EH (cell line): ENCODE data around the gene ZSCAN25.
"Not testable (repeated sequence)": the region's sequence is repeated elsewhere in the genome, so short reads cannot be mapped to it uniquely, and the experiment has no call there.

Experiments used
- DNase-seq: peaks from one replicate; pipeline ENCODE4 v3.0.0-alpha.2; 2015; ENCODE audit warnings: low read depth

The ZSCAN25 gene

DNA sequence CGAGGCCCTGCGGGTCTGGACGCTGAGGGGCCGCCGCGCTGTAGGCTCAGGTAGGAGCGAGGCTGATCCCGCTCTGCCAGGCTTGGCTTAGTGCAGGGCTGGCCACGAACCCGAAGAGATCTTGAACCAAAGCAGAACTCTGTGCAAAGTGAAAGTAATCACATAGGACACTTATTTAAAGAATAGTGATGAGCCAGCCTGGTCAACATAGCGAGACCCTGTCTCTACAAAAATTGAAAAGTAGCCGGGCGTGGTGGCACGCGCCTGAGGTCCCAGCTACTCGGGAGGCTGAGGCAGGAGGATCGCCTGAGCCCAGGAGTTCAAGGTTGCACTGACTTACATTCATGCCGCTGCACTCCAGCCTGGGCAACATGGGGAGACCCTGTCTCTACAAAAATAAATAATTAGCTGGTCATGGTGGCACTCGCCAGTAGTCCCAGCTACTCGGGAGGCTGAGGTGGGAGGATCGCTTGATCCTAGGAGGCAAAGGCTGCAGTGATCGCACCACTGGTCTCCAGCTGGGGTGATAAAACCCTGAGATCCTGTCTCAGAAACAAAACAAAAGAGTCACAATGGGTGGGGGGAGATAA lies 541 bp downstream of the ZSCAN25 start:
- DNase-seq: no peak

GRCh38 chr7:99618726-99619125 lies 2.0 kb downstream of the ZSCAN25 start:
- peak; percentile 97 for DNase-seq

- DNase-seq: no peak
Measured at GRCh38 chr7:99619571-99620130, 2.9 kb downstream of the ZSCAN25 start.

DNA sequence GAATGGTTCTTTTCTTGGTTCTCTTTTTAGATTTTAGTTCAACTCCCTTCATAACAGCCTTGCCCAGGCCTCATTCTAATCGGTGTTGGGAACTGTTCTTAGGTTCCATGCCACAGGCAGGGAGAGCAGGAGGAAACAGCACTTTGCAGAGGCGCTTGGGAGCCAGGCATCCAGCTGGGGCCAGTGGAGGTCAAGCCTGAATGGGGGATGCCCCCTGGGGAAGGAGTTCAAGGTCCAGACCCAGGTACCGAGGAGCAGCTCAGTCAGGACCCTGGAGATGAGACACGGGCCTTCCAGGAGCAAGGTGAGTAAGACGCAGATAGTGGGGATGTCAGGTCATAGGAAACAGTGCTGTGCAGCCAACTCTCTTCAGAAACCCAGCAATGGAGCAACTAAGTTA lies 4.5 kb downstream of the ZSCAN25 start:
- DNase-seq: no peak

DNA sequence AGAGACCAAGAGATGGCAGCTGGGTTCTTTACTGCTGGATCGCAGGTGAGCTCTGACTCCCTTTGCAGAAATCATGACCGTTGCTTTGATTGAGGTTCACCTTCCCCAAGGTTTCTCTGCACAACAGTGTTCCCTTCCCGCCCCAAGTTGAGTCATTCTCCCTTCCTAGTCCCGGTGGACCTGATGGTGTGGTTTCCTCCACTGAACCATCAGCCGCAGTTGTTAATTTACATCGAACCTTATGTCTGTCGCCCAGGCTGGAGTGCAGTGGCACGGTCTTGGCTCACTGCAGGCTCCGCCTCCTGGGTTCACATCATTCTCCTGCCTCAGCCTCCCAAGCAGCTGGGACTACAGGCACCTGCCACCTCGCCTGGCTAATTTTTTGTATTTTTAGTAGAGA lies 5.8 kb downstream of the ZSCAN25 start:
- no peak for DNase-seq

DNA sequence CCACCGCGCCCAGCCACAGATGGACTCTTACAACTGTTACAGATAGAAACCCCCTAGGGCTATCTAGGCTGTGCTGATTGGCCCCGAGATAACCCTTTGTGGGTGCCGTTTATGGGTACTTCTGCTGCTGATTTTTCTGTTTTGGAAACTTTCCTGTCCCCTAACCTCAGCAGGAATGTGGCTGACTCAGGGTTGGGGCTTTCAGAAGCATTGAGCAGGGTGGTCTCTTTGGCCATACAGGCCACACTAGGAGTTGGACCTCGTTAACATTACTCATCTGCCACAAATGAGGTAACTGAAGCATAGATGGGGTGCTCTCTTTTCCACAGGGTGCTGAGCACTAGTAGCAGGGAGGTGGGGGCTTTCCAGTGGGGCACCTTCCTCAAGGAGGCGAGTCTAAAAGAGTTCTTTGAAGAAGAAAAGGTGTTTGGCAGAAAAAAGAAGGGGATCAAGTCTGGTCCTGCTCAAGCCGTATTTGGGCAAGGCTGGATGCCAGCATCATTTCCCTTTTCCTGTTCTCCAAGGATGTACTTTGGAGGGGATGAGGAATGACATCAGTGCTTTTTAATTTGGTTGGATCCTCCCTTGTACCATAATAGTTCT lies 6.4 kb downstream of the ZSCAN25 start:
- peak; percentile 79 for DNase-seq

DNA sequence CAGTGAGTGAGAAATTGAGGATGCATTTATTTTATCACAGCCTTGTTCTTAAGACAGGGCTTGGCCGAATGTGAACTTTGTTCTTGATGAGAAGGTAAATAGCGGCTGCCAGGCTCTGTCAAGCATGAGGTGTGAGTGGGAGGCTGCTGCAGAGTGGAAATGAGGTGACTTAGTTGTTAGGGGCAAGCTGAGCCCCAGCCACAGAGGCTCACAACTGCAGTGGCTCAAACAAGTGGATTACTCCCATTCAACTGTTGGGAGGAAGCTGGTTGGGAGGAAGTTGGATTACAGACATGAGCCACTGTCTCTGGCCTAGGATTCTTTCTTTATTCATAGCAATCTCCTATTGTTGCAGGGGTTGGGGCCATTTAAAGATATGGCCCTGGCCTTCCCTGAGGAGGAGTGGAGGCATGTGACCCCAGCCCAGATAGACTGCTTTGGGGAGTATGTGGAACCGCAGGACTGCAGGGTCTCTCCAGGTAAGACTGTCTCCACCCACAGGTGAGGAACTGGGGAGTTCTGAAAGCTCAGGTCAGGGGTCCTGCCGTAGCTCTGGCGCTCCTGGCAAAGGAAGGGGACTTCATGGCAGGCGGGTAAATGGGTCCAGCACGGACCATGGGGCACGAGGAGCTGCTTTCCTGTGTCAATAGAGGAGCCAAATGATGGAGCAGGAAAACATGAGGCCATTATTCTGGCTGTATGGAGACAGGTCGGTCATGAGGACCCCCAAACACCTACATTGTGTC lies 7.1 kb downstream of the ZSCAN25 start:
- no peak for DNase-seq

GRCh38 chr7:99624484-99624883 lies 7.7 kb downstream of the ZSCAN25 start:
- no peak for DNase-seq

DNA sequence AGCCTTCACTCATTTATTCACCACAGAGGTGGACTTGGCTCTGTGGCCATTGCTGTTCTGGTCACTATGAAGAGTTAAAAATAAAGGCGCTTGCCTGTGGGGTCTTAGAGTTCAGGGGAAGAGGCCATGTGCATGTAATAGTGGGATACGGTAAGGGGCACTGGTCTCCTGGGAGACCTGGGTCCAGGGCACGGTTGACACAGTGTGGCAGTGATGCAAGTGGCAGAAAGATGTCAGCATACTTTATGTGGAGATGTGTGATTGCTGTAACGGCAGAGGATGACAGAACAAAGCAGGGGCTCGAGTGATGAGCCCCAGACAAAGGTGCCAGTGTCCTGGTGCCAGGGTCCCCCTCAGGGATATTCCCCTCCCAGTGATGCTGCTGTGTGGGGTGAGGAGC lies 8.6 kb downstream of the ZSCAN25 start:
- DNase-seq: no peak

GRCh38 chr7:99625961-99626360 lies 9.2 kb downstream of the ZSCAN25 start:
- DNase-seq: no peak

- no peak for DNase-seq
Measured at GRCh38 chr7:99626661-99627060, 9.9 kb downstream of the ZSCAN25 start.

GRCh38 chr7:99627513-99627912 lies 10.8 kb downstream of the ZSCAN25 start:
- DNase-seq: no peak

- DNase-seq: no peak
Measured at GRCh38 chr7:99628471-99629465, 12.0 kb downstream of the ZSCAN25 start.

- DNase-seq: no peak
Measured at GRCh38 chr7:99629643-99630042, 12.9 kb downstream of the ZSCAN25 start.

DNA sequence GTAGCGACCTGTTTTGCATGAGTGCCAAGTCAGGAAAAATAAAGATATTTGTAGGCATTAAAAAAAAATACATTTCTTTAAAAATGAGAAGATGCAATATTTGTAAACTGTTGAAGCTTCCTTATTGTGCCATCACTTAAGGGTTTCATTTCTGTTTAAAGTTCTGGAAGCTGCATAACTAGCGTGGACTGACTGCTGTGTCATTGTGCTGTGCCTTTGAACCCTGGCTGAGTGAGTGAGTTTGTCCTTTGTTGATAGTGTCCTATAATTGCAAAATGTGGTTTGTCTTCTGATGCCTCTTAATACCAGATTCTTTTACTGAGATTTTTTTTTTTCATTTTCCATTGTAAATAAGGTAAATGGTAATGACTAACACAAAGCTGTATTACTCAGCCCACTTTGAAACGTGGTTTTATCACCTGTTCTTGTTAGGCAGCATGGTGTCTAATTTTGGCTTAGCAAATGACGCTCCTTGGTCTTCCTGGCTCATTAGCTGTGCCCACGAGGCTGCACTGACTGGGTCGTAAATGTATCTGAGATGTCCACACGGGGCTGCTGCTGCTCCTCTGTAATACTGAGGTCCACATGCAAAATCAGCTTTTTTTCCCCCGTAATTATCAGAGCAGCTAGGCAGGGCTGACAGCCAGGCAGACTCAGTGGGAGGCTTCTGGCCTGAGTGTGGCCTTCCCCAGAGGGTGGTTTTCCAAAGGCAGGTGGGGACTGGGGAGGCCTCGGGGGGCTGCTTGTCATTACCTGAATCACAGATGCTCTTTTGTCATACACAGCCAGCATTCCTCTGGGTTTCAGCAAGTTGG lies 14.8 kb downstream of the ZSCAN25 start:
- DNase-seq: peak; percentile 18

GRCh38 chr7:99637414-99637813 lies 20.7 kb downstream of the ZSCAN25 start:
- not testable (repeated sequence) for DNase-seq

DNA sequence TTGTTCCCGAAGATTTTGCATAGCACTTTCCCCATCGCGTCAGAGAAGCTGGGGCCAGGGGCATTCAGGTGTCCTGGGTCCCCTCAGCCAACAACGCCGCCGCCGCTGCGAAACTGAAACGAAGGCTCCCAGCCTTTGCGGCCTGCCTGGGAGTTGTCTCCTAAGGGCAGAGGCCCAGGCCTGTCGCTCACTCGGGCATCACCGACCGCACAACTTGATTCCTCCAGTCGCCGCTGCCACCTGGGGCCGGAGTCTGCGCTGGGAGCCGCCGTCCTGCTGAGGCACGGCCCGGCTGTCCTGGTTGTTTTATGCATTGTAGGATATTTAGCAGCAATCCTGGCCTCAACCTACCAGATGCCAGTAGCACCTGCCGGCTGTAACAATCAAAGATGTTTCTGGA lies 22.0 kb downstream of the ZSCAN25 start:
- DNase-seq: no peak

DNA sequence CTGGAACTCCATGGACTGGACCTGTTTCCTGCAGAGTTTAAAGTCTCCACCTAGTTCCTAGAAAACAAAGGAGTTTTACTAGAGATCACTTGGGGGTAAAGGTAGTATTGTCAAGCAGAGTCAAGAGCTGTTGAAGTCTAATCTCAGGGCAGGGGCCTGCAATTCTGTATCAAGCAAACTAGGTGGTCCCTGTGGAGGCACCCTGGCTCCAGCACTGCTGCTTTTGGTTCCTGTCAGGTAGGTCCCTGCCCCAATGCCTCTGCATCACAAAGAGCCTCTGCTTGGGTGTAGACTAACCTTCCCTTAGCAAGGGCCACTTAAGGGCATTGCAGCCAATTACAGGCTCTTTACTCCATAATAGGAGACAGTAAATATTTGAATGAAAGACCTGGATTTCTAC lies 22.5 kb downstream of the ZSCAN25 start:
- DNase-seq: no peak

DNA sequence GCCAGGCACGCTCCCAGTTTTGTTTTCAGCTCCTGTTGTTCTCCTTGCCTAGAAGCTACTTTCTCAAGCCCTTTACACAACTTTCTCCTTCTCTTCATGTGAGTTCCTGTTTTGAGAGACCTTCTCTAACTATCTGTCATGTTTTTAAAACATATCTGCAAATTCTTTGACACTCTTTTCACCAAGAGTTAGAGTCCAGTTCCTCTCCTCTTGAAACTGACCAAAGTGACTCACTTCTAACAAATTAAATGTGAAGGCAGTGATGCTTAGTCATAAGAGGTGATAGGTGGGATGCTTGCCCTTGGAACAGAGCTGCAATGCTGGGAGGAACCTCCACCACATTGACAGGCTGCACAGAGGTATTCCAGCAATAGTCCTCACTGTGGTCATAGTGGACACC lies 25.3 kb downstream of the ZSCAN25 start:
- peak; percentile 15 for DNase-seq

DNA sequence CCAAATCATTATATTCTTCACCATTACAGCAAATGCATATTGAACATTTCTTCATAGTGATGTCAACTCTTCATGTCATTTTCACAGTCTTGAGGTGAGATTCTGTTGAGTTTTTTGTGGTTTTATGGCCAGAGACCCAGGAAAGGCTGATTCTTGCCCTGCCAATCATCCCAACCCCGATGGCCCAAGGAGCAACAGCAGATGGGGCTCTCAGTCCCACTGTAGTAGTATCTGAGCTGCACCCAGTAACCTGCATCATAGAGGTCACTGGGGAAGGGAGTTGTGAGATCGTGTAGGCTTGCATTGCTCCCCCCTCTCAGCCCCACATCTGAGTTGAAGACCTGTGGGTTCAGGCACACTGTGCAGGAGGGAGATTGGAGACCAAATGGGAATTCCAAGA lies 26.7 kb downstream of the ZSCAN25 start:
- no peak for DNase-seq

GRCh38 chr7:99644431-99644830 lies 27.7 kb downstream of the ZSCAN25 start:
- DNase-seq: peak; percentile 48
